Naive thymus-derived CD4-positive, alpha-beta T cell (primary cell): ENCODE data around the gene TNFSF8. TPM values are rescaled to one million over a fixed set of nuclear protein-coding genes. Genes with fewer than 3 reads are reported as not detected.

Experiments used
- ATAC-seq: fragments of 150-1000 bp; cut with Tn5 transposase; 2 replicates; pipeline ENCODE4 v1.10.0; 2021; ENCODE audit warnings: mild to moderate bottlenecking, moderate library complexity
- CTCF ChIA-PET: fragments of 350-600 bp; sonication (Branson Sonifier 250); formaldehyde crosslinking; loops from one replicate; lab custom pipeline; 2021; ENCODE audit warnings: antibody characterized with exemption; lab: Charles Lee
- POLR2A ChIA-PET: fragments of 350-600 bp; sonication (Branson Sonifier 250); formaldehyde crosslinking; loops from one replicate; lab custom pipeline; 2021; ENCODE audit warnings: antibody characterized with exemption, inconsistent platforms; lab: Charles Lee
- DNase-seq, 9 donors: peaks; one replicate each; pipeline versions ENCODE4 v3.0.0 to v3.0.0-alpha.2; 2020 to 2022; ENCODE audit warnings: mixed read lengths in 1 of 9
- H3K27ac ChIP-seq: one replicate; pipeline ENCODE4 v1.7.0; 2013; ENCODE audit warnings: mild to moderate bottlenecking, low read depth, low read length, moderate library complexity
- H3K27me3 ChIP-seq, 2 donors: one replicate each; pipeline ENCODE4 v1.7.0; 2013; ENCODE audit warnings: low read length in 2 of 2, mild to moderate bottlenecking in 2 of 2, moderate library complexity in 2 of 2; ENCODE audit not compliant: control insufficient read depth in 2 of 2, insufficient read depth in 2 of 2
- H3K36me3 ChIP-seq, 3 experiments: 1 replicate in 2 of 3; 2 replicates in 1 of 3; pipeline ENCODE4 v1.7.0; 2013; ENCODE audit warnings: low read length in 3 of 3, mild to moderate bottlenecking in 3 of 3, moderate library complexity in 1 of 3; ENCODE audit not compliant: insufficient read depth in 3 of 3, control insufficient read depth in 2 of 3
- H3K4me1 ChIP-seq, 2 donors: one replicate each; pipeline ENCODE4 v1.7.0; 2013; ENCODE audit warnings: low read length in 2 of 2, mild to moderate bottlenecking in 2 of 2, moderate library complexity in 1 of 2; ENCODE audit not compliant: control insufficient read depth in 2 of 2, insufficient read depth in 2 of 2
- H3K4me3 ChIP-seq: 2 replicates; pipeline ENCODE4 v1.7.0; 2013; ENCODE audit warnings: mild to moderate bottlenecking, low read length
- H3K9me3 ChIP-seq, 3 experiments: 1 replicate in 2 of 3; 2 replicates in 1 of 3; pipeline ENCODE4 v1.7.0; 2013; ENCODE audit warnings: low read length in 3 of 3; ENCODE audit not compliant: control insufficient read depth in 2 of 3
- H3K27ac Mint-ChIP-seq, 9 donors: one replicate each; pipeline ENCODE4 v1.8.0; 2020 to 2022; ENCODE audit warnings: mixed read lengths in 9 of 9, mild to moderate bottlenecking in 8 of 9, moderate library complexity in 5 of 9, inconsistent platforms in 2 of 9
- H3K27me3 Mint-ChIP-seq, 5 donors: one replicate each; pipeline ENCODE4 v1.8.0; 2021 to 2022; ENCODE audit warnings: mixed read lengths in 5 of 5, mild to moderate bottlenecking in 1 of 5
- H3K36me3 Mint-ChIP-seq, 5 donors: one replicate each; pipeline ENCODE4 v1.8.0; 2020 to 2022; ENCODE audit warnings: mixed read lengths in 5 of 5, mild to moderate bottlenecking in 3 of 5, inconsistent platforms in 1 of 5
- H3K4me1 Mint-ChIP-seq, 7 donors: one replicate each; pipeline ENCODE4 v1.8.0; 2020 to 2022; ENCODE audit warnings: mixed read lengths in 7 of 7, mild to moderate bottlenecking in 3 of 7, inconsistent platforms in 1 of 7
- H3K4me3 Mint-ChIP-seq, 10 donors: one replicate each; pipeline ENCODE4 v1.8.0; 2020 to 2022; ENCODE audit warnings: mild to moderate bottlenecking in 10 of 10, mixed read lengths in 10 of 10, moderate library complexity in 6 of 10, inconsistent platforms in 2 of 10
- H3K9me3 Mint-ChIP-seq, 11 donors: one replicate each; pipeline ENCODE4 v1.8.0; 2020 to 2022; ENCODE audit warnings: mixed read lengths in 11 of 11, mild to moderate bottlenecking in 4 of 11, inconsistent platforms in 1 of 11, moderate library complexity in 1 of 11
- intact Hi-C, 2 donors: fragments of 100-400 bp; cut with micrococcal nuclease; formaldehyde crosslinking; loops; one replicate each; pipeline ENCODE4 v1.15.1; 2023
- polyA plus RNA-seq, 2 donors: library from polyadenylated mRNA; unstranded; fragments of 300-500 nt; fragmentation: Illumina TruSeq; gene quantifications; one replicate each; pipeline ENCODE4 v1.2.3, GENCODE V29; 2021
- total RNA-seq, 6 experiments: library from RNA in 5 of 6; stranded (reverse) in 5 of 6; gene quantifications; 1 replicate in 5 of 6; 2 replicates in 1 of 6; pipeline ENCODE4 v1.2.3 and lab custom pipeline; 2021 to 2026

The TNFSF8 gene
- total and polyA plus RNA-seq, 7 experiments from 2014 or later, result 19.3 to 129 (median 35.4) TPM

GRCh38 chr9:114889802-114890224 is 40.6 kb downstream of the TNFSF8 start:
- intact Hi-C loops, result loop anchor here in 1 of 2 donors (1.0 to 10.0 kb wide), 2 partner anchors 9 to 55 kb away; no protein-coding TSS in a partner anchor
- Histone ChIP-seq H3K27ac (no peak overlapping the region), H3K9me3 (peaks cover 0 to 4% (median 0%) of the 10 kb centered on the region in 3 experiments), H3K4me3 (no peak overlapping the region), H3K36me3 (no peaks in the 10 kb centered on the region), H3K27me3 (no peaks in the 10 kb centered on the region), H3K4me1 (peaks cover 34 to 40% of the 10 kb centered on the region in 2 donors)
- H3K27ac Mint-ChIP-seq, result peak overlapping the region in 4 of 9 donors; percentile 53 to 83 (median 67)
- peaks cover 0 to 63% (median 15%) of the 10 kb centered on the region in 5 donors for H3K36me3 Mint-ChIP-seq
- ATAC-seq (peak; percentile 28), DNase-seq (no peak)
- ChIA-PET POLR2A (interaction anchor here (0.9 to 1.9 kb wide), 3 partner anchors 8 to 41 kb away, joined by 3 to 9 read pairs (median 4); partner anchors contain the start of gene TNFSF8), CTCF (interaction anchor here (1.2 to 1.4 kb wide), 2 partner anchors 9 to 10 kb away, joined by 4 to 5 read pairs; no protein-coding TSS in a partner anchor)
- H3K4me3 Mint-ChIP-seq, result peak overlapping the region in 3 of 10 donors; percentile 3 to 45 (median 21)
- no peaks in the 10 kb centered on the region for H3K27me3 Mint-ChIP-seq
- H3K9me3 Mint-ChIP-seq, result peaks cover 0 to 21% (median 7%) of the 10 kb centered on the region in 11 donors
- H3K4me1 Mint-ChIP-seq, result peaks cover 41 to 68% (median 51%) of the 10 kb centered on the region in 7 donors

GRCh38 chr9:114888607-114889006 is 41.8 kb downstream of the TNFSF8 start:
- peaks cover 0 to 61% (median 16%) of the 10 kb centered on the region in 5 donors for H3K36me3 Mint-ChIP-seq
- H3K36me3 ChIP-seq, result no peaks in the 10 kb centered on the region
- CTCF ChIA-PET, result interaction anchor here (0.7 to 1.4 kb wide), 6 partner anchors 10 to 148 kb away, joined by 3 to 5 read pairs (median 4); no protein-coding TSS in a partner anchor
- intact Hi-C loops, result loop anchor here in 1 of 2 donors (1.0 to 10.0 kb wide), 2 partner anchors 11 to 56 kb away; no protein-coding TSS in a partner anchor
- ATAC-seq, result no peak
- peak overlapping the region in 8 of 9 donors; percentile 54 to 85 (median 68) for H3K27ac Mint-ChIP-seq
- peak overlapping the region in 6 of 10 donors; percentile 10 to 62 (median 30) for H3K4me3 Mint-ChIP-seq
- no peaks in the 10 kb centered on the region for H3K27me3 ChIP-seq
- no peak overlapping the region for H3K27ac ChIP-seq
- H3K4me1 ChIP-seq, result peaks cover 22 to 28% of the 10 kb centered on the region in 2 donors
- POLR2A ChIA-PET, result interaction anchor here (1.9 kb wide), 1 partner anchor 10 kb away, joined by 9 read pairs; no protein-coding TSS in a partner anchor
- H3K4me3 ChIP-seq, result no peak overlapping the region
- no peaks in the 10 kb centered on the region for H3K27me3 Mint-ChIP-seq
- peaks cover 0 to 28% (median 10%) of the 10 kb centered on the region in 11 donors for H3K9me3 Mint-ChIP-seq
- DNase-seq, result peak in 2 of 9 donors; percentile 31
- H3K4me1 Mint-ChIP-seq, result peaks cover 34 to 56% (median 48%) of the 10 kb centered on the region in 7 donors
- peaks cover 0 to 4% (median 3%) of the 10 kb centered on the region in 3 experiments for H3K9me3 ChIP-seq

DNA sequence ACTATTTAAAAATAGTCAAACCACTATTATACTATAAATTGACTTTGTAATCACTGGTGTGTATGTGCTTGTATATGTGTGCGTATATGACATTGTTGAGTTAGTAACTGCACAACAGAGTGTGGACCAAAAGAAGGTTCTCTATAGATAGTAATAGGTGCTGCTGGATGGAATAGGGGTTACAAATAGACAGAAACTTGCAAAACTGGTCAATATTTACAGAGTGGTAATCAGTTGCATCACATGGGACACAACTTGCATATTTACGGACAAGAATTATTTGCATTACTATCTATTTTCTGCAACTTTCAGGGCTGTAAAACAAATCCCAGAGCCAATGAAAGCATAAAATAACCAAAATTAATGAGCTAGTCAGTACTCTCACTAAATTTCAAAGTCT is 42.4 kb downstream of the TNFSF8 start:
- no peaks in the 10 kb centered on the region for H3K36me3 ChIP-seq
- H3K9me3 ChIP-seq, result peaks cover 0 to 4% (median 3%) of the 10 kb centered on the region in 3 experiments
- H3K36me3 Mint-ChIP-seq, result peaks cover 0 to 55% (median 11%) of the 10 kb centered on the region in 5 donors
- no peak overlapping the region for H3K4me3 ChIP-seq
- peaks cover 0 to 28% (median 10%) of the 10 kb centered on the region in 11 donors for H3K9me3 Mint-ChIP-seq
- ChIA-PET POLR2A (interaction anchor here (0.7 to 1.9 kb wide), 3 partner anchors 10 to 32 kb away, joined by 4 to 9 read pairs (median 5); no protein-coding TSS in a partner anchor), CTCF (interaction anchor here (0.7 to 1.4 kb wide), 6 partner anchors 21 to 148 kb away, joined by 3 to 7 read pairs (median 3); partner anchors contain the start of gene TNFSF15)
- H3K4me1 ChIP-seq, result peaks cover 22% of the 10 kb centered on the region in 2 donors
- no peak overlapping the region for H3K27ac ChIP-seq
- DNase-seq, result no peak
- H3K4me1 Mint-ChIP-seq, result peaks cover 30 to 55% (median 48%) of the 10 kb centered on the region in 7 donors
- no peak for ATAC-seq
- peak overlapping the region in 2 of 10 donors; percentile 36 to 45 for H3K4me3 Mint-ChIP-seq
- H3K27ac Mint-ChIP-seq, result no peak overlapping the region
- no peaks in the 10 kb centered on the region for H3K27me3 Mint-ChIP-seq
- H3K27me3 ChIP-seq, result no peaks in the 10 kb centered on the region
- intact Hi-C loops, result loop anchor here in 1 of 2 donors (10.0 kb wide), 1 partner anchor 57 kb away; no protein-coding TSS in a partner anchor

GRCh38 chr9:114884787-114885452 is 45.5 kb downstream of the TNFSF8 start:
- Mint-ChIP-seq H3K4me3 (no peak overlapping the region), H3K9me3 (peaks cover 0 to 28% (median 7%) of the 10 kb centered on the region in 11 donors), H3K27ac (no peak overlapping the region), H3K27me3 (no peaks in the 10 kb centered on the region), H3K4me1 (peaks cover 14 to 38% (median 30%) of the 10 kb centered on the region in 7 donors), H3K36me3 (peaks cover 0 to 40% (median 6%) of the 10 kb centered on the region in 5 donors)
- intact Hi-C loops, result loop anchor here in 1 of 2 donors (10.0 kb wide), 1 partner anchor 60 kb away; no protein-coding TSS in a partner anchor
- POLR2A ChIA-PET, result interaction anchor here (0.6 kb wide), 1 partner anchor 70 kb away, joined by 4 read pairs; no protein-coding TSS in a partner anchor
- Histone ChIP-seq H3K4me1 (peaks cover 16 to 17% of the 10 kb centered on the region in 2 donors), H3K36me3 (no peaks in the 10 kb centered on the region), H3K4me3 (no peak overlapping the region), H3K27ac (no peak overlapping the region), H3K27me3 (no peaks in the 10 kb centered on the region), H3K9me3 (peaks cover 0 to 4% (median 3%) of the 10 kb centered on the region in 3 experiments)
- ATAC-seq, result no peak
- DNase-seq, result no peak
- CTCF ChIA-PET, result no interaction called here

GRCh38 chr9:114883709-114884108 is 46.7 kb downstream of the TNFSF8 start:
- Histone ChIP-seq H3K4me1 (peaks cover 4 to 5% of the 10 kb centered on the region in 2 donors), H3K27me3 (no peaks in the 10 kb centered on the region), H3K27ac (no peak overlapping the region), H3K4me3 (no peak overlapping the region), H3K36me3 (no peaks in the 10 kb centered on the region), H3K9me3 (peaks cover 0 to 4% (median 3%) of the 10 kb centered on the region in 3 experiments)
- H3K9me3 Mint-ChIP-seq, result peaks cover 0 to 28% (median 7%) of the 10 kb centered on the region in 11 donors
- H3K36me3 Mint-ChIP-seq, result peaks cover 0 to 32% (median 6%) of the 10 kb centered on the region in 5 donors
- POLR2A ChIA-PET, result interaction anchor here (0.7 to 1.6 kb wide), 4 partner anchors 9 to 17 kb away, joined by 3 to 4 read pairs (median 3); no protein-coding TSS in a partner anchor
- H3K27me3 Mint-ChIP-seq, result no peaks in the 10 kb centered on the region
- CTCF ChIA-PET, result no interaction called here
- no peak for DNase-seq
- no peak overlapping the region for H3K27ac Mint-ChIP-seq
- intact Hi-C loops, result loop anchor here in 1 of 2 donors (10.0 kb wide), 1 partner anchor 61 kb away; no protein-coding TSS in a partner anchor
- ATAC-seq, result peak; percentile 64
- peaks cover 7 to 26% (median 18%) of the 10 kb centered on the region in 7 donors for H3K4me1 Mint-ChIP-seq
- H3K4me3 Mint-ChIP-seq, result no peak overlapping the region

- H3K9me3 ChIP-seq, result peaks cover 0 to 3% (median 0%) of the 10 kb centered on the region in 3 experiments
- H3K36me3 ChIP-seq, result no peaks in the 10 kb centered on the region
- Mint-ChIP-seq H3K9me3 (peaks cover 0 to 38% (median 8%) of the 10 kb centered on the region in 11 donors), H3K27ac (no peak overlapping the region), H3K4me1 (peaks cover 3 to 21% (median 6%) of the 10 kb centered on the region in 7 donors), H3K27me3 (no peaks in the 10 kb centered on the region), H3K36me3 (peaks cover 0 to 40% (median 6%) of the 10 kb centered on the region in 5 donors), H3K4me3 (no peak overlapping the region)
- H3K27ac ChIP-seq, result no peak overlapping the region
- intact Hi-C loops, result loop anchor here in 1 of 2 donors (10.0 kb wide), 1 partner anchor 64 kb away; no protein-coding TSS in a partner anchor
- ChIA-PET CTCF (no interaction called here), POLR2A (interaction anchor here (0.6 to 1.1 kb wide), 3 partner anchors 10 to 100 kb away, joined by 3 to 4 read pairs (median 3); no protein-coding TSS in a partner anchor)
- no peaks in the 10 kb centered on the region for H3K27me3 ChIP-seq
- ATAC-seq (no peak), DNase-seq (no peak)
- H3K4me1 ChIP-seq, result peaks cover 0 to 4% of the 10 kb centered on the region in 2 donors
- no peak overlapping the region for H3K4me3 ChIP-seq
These were observed 50.1 kb downstream of the TNFSF8 start for GRCh38 chr9:114880291-114880745.
